Calu3 (cell line): ENCODE results near the gene DGKD. TPM values are rescaled to one million over a fixed set of nuclear protein-coding genes. Genes with fewer than 3 reads are reported as not detected.

Experiments used
- BruUV-seq: library from RNA; stranded (reverse); fragments of 400-500 nt; replicated peaks from 2 replicates; lab custom pipeline; 2021; lab: Mats Ljungman, UMichigan
- CTCF ChIA-PET: fragments of 300-600 bp; sonication (Branson Sonifier 250); formaldehyde crosslinking; loops from one replicate; lab custom pipeline; 2022; ENCODE audit warnings: antibody characterized with exemption; lab: Charles Lee
- DNase-seq: peaks from one replicate; pipeline ENCODE4 v3.0.0; 2022
- H3K27ac Mint-ChIP-seq: one replicate; pipeline ENCODE4 v1.8.0; 2022; ENCODE audit warnings: mixed read lengths; ENCODE audit not compliant: unreplicated experiment
- H3K27me3 Mint-ChIP-seq: one replicate; pipeline ENCODE4 v1.8.0; 2022; ENCODE audit warnings: mixed read lengths; ENCODE audit not compliant: unreplicated experiment
- H3K36me3 Mint-ChIP-seq: one replicate; pipeline ENCODE4 v1.8.0; 2022; ENCODE audit warnings: mild to moderate bottlenecking, moderate library complexity, mixed read lengths; ENCODE audit not compliant: insufficient read depth, unreplicated experiment
- H3K4me1 Mint-ChIP-seq: one replicate; pipeline ENCODE4 v1.8.0; 2022; ENCODE audit warnings: mild to moderate bottlenecking, low read depth, mixed read lengths; ENCODE audit not compliant: unreplicated experiment
- H3K4me3 Mint-ChIP-seq: one replicate; pipeline ENCODE4 v1.8.0; 2022; ENCODE audit warnings: mild to moderate bottlenecking, low read depth, moderate library complexity, mixed read lengths; ENCODE audit not compliant: unreplicated experiment
- H3K9me3 Mint-ChIP-seq: one replicate; pipeline ENCODE4 v1.8.0; 2022; ENCODE audit warnings: low read depth, mixed read lengths; ENCODE audit not compliant: unreplicated experiment
- intact Hi-C: fragments of 100-400 bp; cut with micrococcal nuclease; formaldehyde crosslinking; loops from one replicate; pipeline ENCODE4 v1.10.0; 2022; ENCODE audit not compliant: unreplicated experiment
- total RNA-seq: library from RNA; stranded (reverse); gene quantifications from 2 replicates; pipeline ENCODE4 v1.2.3, GENCODE V29; 2022
- TF ChIP-seq, protein P1 (sequence below): fragments of 200-600 bp; IDR thresholded peaks from one replicate; pipeline ENCODE4 v1.8.0; 2022; ENCODE audit warnings: antibody characterized with exemption; ENCODE audit not compliant: unreplicated experiment

Gene DGKD
- total RNA-seq, 1 experiment from 2014 or later, result 26.5 TPM

DNA sequence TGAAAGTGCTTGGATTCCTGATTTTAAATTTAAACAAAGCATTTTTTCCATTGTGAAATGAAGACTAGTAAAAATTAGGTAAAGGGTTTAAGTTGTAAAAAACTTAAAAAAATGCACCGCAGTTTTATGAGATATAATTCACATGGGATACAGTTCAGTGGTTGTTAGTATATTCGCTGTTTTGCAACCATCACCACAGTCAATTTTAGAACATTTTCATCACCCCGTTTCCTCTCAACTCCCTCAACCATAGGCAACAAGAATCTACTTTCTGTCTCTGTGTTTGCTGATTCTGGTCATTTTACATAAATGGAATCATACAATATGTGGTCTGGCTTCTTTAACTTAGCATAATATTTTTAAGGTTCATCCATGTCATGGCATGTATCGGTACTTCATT is 4.0 kb downstream of the DGKD start:
- CTCF ChIA-PET, result no interaction called here
- DNase-seq, result no peak
- H3K4me3 Mint-ChIP-seq, result no peak overlapping the region
- peaks cover 30% of the 10 kb centered on the region for H3K4me1 Mint-ChIP-seq
- no peaks in the 10 kb centered on the region for H3K9me3 Mint-ChIP-seq
- no peaks in the 10 kb centered on the region for H3K27me3 Mint-ChIP-seq
- H3K36me3 Mint-ChIP-seq, result peaks cover 24% of the 10 kb centered on the region
- H3K27ac Mint-ChIP-seq, result no peak overlapping the region
- intact Hi-C loops, result no loop called here
- TF ChIP-seq, protein P1, sequence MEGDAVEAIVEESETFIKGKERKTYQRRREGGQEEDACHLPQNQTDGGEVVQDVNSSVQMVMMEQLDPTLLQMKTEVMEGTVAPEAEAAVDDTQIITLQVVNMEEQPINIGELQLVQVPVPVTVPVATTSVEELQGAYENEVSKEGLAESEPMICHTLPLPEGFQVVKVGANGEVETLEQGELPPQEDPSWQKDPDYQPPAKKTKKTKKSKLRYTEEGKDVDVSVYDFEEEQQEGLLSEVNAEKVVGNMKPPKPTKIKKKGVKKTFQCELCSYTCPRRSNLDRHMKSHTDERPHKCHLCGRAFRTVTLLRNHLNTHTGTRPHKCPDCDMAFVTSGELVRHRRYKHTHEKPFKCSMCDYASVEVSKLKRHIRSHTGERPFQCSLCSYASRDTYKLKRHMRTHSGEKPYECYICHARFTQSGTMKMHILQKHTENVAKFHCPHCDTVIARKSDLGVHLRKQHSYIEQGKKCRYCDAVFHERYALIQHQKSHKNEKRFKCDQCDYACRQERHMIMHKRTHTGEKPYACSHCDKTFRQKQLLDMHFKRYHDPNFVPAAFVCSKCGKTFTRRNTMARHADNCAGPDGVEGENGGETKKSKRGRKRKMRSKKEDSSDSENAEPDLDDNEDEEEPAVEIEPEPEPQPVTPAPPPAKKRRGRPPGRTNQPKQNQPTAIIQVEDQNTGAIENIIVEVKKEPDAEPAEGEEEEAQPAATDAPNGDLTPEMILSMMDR, result no peak
- BruUV-seq, result no TSS peak

DNA sequence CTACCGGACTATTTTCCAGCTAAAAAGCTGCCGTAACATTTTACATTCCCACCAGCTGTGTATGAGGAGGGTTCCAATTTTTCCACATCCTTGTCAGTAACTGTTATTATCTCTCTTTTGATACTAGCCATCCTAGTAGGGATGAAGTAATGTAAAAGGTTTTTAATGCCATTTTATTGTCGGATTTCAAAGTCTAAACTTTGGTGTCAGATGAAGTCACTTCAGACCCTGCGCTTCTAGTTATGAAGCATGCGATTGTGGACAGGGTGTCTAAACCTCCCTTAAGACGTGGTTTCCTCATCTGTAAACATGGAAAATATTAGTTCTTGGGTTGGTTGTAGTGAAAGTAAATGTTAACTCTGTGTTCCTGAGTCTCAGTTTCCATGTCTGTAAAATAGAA is 4.7 kb downstream of the DGKD start:
- no TSS peak for BruUV-seq
- Mint-ChIP-seq H3K27me3 (no peaks in the 10 kb centered on the region), H3K4me3 (no peak overlapping the region), H3K27ac (no peak overlapping the region), H3K36me3 (peaks cover 19% of the 10 kb centered on the region), H3K9me3 (no peaks in the 10 kb centered on the region), H3K4me1 (peaks cover 24% of the 10 kb centered on the region)
- CTCF ChIA-PET, result no interaction called here
- intact Hi-C loops, result no loop called here
- no peak for DNase-seq
- TF ChIP-seq, protein P1, result no peak

DNA sequence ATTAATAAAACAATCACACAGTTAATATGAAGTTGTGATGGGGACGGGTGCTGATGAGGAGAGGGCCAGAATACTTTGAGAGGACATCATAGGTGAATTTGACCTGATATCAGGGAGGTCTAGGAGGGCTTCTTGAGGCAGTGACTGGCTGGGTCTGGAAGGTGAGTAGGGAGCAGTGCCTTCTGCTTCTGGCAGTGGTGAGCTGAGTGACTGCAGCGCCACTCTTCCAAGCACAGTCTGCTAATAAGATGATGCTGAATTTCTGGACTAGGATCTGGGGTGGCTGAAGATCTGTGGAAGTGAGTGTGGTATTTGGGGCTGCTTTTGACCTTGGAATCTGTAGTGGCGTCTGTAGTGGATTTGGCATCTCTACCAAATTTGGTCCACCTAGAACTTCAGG is 5.5 kb downstream of the DGKD start:
- intact Hi-C loops, result no loop called here
- peaks cover 16% of the 10 kb centered on the region for H3K36me3 Mint-ChIP-seq
- no TSS peak for BruUV-seq
- H3K9me3 Mint-ChIP-seq, result no peaks in the 10 kb centered on the region
- no peak overlapping the region for H3K4me3 Mint-ChIP-seq
- peaks cover 21% of the 10 kb centered on the region for H3K4me1 Mint-ChIP-seq
- no peak overlapping the region for H3K27ac Mint-ChIP-seq
- H3K27me3 Mint-ChIP-seq, result no peaks in the 10 kb centered on the region
- DNase-seq, result no peak
- CTCF ChIA-PET, result no interaction called here
- TF ChIP-seq, protein P1, result no peak

DNA sequence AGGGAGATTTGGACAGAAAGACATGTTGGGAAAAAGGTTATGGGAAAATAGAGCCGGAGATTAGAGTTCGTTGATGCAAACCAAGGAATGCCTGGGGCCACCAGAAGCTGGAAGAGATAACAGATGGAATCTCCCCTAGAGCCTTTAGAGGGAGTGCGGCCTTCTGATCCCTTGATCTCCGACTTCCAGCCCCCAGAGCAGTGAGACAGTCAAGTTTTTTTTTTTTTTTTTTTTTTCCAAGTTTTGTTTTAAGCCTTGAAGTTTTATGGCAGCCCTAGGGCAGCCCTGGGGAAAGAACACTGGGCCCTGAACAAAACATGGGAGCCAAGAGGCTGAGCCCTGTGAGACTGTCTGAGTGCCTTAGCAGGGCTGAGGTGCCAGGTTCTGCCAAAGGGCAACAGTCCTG is 6.5 kb downstream of the DGKD start:
- intact Hi-C loops, result no loop called here
- CTCF ChIA-PET, result no interaction called here
- Mint-ChIP-seq H3K4me1 (peaks cover 14% of the 10 kb centered on the region), H3K27ac (no peak overlapping the region), H3K9me3 (no peaks in the 10 kb centered on the region), H3K4me3 (no peak overlapping the region), H3K36me3 (peaks cover 6% of the 10 kb centered on the region), H3K27me3 (no peaks in the 10 kb centered on the region)
- TF ChIP-seq, protein P1, result no peak
- no peak for DNase-seq
- no TSS peak for BruUV-seq
